ENCODE results near the gene LGALS13. TPM values are rescaled to one million over a fixed set of nuclear protein-coding genes. Genes with fewer than 3 reads are reported as not detected.

LGALS13 gene
- total RNA-seq, 4 donors from 2014 or later: not detected

GRCh38 chr19:39599116-39599515, 3.2 kb upstream of the LGALS13 start:
- no peak for TF ChIP-seq CTCF (IDR thresholded peaks at IDR 0.05)
- TF ChIP-seq POLR2A (IDR thresholded peaks at IDR 0.05): no peak
- WGBS, 2 donors: 22 to 25% methylated on average over 4 of the region's 4 CpGs
- intact Hi-C loops (cut with DNase I; ENCODE audit: low total_unique reads): no loop called here
- no peak for DNase-seq (ENCODE audit: low spot score in 2 of 2)
- no peak overlapping the region for H3K4me3 ChIP-seq (ENCODE audit: low read depth, poor library complexity, severe bottlenecking)

- WGBS, 2 donors: 76 to 93% methylated on average over 1 of the region's 1 CpG
- no peak for TF ChIP-seq POLR2A (IDR thresholded peaks at IDR 0.05)
- no peak for TF ChIP-seq CTCF (IDR thresholded peaks at IDR 0.05)
- intact Hi-C loops (cut with DNase I; ENCODE audit: low total_unique reads): no loop called here
- DNase-seq (ENCODE audit: low spot score in 2 of 2): no peak
- no peak overlapping the region for H3K4me3 ChIP-seq (ENCODE audit: low read depth, poor library complexity, severe bottlenecking)
Measured at GRCh38 chr19:39603825-39604224, 1.5 kb downstream of the LGALS13 start.

DNA sequence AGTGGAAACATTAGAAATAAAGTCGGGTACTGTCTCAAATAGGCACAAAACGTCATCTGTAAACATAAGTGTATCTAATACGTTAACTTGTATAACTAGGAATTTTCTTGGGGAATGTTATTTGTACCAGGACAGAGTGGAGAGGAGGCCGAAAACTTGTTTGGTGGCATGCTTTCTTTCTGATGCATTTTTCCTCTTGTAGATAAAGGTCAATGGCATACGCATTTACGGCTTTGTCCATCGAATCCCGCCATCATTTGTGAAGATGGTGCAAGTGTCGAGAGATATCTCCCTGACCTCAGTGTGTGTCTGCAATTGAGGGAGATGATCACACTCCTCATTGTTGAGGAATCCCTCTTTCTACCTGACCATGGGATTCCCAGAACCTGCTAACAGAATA, 4.7 kb downstream of the LGALS13 start:
- no peak for DNase-seq (ENCODE audit: low spot score in 2 of 2)
- intact Hi-C loops (cut with DNase I; ENCODE audit: low total_unique reads): no loop called here

DNA sequence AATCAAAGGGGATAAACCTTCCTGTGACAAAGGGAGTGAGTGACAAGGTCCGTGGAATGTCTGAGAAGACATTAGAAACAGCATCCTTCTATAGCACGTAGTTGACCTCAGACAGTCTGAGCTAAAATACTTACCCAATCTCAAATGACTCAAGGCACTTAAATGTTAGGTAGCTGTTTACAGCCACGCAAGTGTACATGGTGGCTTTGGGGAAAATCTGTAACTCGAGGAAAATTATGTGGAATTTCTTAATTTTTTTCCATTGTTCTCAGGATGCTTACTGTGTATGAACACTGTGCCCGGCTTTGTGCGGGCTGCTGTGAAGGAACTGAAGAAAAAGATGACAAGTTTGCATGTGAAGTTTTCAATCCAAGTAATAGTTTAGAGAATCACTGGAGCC, 5.2 kb downstream of the LGALS13 start:
- H3K4me3 ChIP-seq (ENCODE audit: low read depth, poor library complexity, severe bottlenecking): no peak overlapping the region
- no peak for DNase-seq (ENCODE audit: low spot score in 2 of 2)
- no peak for TF ChIP-seq CTCF (IDR thresholded peaks at IDR 0.05)
- TF ChIP-seq POLR2A (IDR thresholded peaks at IDR 0.05): no peak
- intact Hi-C loops (cut with DNase I; ENCODE audit: low total_unique reads): no loop called here
- 69 to 72% methylated on average over 6 of the region's 6 CpGs for WGBS, 2 donors

More for the DNA sequence above, 4.7 kb downstream of the LGALS13 start:
- WGBS, 2 donors: 87 to 88% methylated on average over 9 of the region's 9 CpGs
- H3K4me3 ChIP-seq (ENCODE audit: low read depth, poor library complexity, severe bottlenecking): no peak overlapping the region
- TF ChIP-seq POLR2A (IDR thresholded peaks at IDR 0.05) (no peak), CTCF (IDR thresholded peaks at IDR 0.05) (no peak)

GRCh38 chr19:39613597-39613996, 11.3 kb downstream of the LGALS13 start:
- 51 to 74% methylated on average over 2 of the region's 2 CpGs for WGBS, 2 donors
- TF ChIP-seq POLR2A (IDR thresholded peaks at IDR 0.05) (no peak), CTCF (IDR thresholded peaks at IDR 0.05) (no peak)
- intact Hi-C loops (cut with DNase I; ENCODE audit: low total_unique reads): no loop called here
- no peak for DNase-seq (ENCODE audit: low spot score in 2 of 2)
- H3K4me3 ChIP-seq (ENCODE audit: low read depth, poor library complexity, severe bottlenecking): no peak overlapping the region

DNA sequence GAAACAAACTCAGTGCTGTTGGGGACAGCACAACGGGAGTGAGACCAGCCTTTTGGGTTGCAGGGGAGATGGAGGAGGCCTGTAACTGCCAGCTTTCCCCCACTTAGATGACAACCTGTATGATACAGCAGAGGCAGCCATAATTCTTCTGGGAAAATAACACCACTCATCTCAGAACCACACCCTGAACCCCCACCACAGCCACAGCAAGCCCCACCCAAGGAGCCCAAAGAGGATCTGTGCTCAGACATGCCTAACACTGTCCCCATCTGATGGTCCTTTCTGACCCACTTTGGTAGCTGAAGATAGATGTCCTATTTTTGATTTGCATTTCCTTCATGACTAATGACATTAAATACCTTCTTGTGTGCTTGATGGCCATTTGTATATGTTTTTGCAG, 15.4 kb downstream of the LGALS13 start:
- 31 to 40% methylated on average over 1 of the region's 1 CpG for WGBS, 2 donors
- TF ChIP-seq CTCF (IDR thresholded peaks at IDR 0.05) (no peak), POLR2A (IDR thresholded peaks at IDR 0.05) (no peak)
- no peak for DNase-seq (ENCODE audit: low spot score in 2 of 2)
- no peak overlapping the region for H3K4me3 ChIP-seq (ENCODE audit: low read depth, poor library complexity, severe bottlenecking)
- intact Hi-C loops (cut with DNase I; ENCODE audit: low total_unique reads): no loop called here
